GM18520 (cell line): Measurements from ENCODE around the gene DENND6B.

ENCODE experiments used
- ATAC-seq: cut with Tn5 transposase; IDR thresholded peaks from one replicate; pipeline ENCODE4 v1.9.1; 2021; ENCODE audit not compliant: unreplicated experiment

Gene DENND6B

DNA sequence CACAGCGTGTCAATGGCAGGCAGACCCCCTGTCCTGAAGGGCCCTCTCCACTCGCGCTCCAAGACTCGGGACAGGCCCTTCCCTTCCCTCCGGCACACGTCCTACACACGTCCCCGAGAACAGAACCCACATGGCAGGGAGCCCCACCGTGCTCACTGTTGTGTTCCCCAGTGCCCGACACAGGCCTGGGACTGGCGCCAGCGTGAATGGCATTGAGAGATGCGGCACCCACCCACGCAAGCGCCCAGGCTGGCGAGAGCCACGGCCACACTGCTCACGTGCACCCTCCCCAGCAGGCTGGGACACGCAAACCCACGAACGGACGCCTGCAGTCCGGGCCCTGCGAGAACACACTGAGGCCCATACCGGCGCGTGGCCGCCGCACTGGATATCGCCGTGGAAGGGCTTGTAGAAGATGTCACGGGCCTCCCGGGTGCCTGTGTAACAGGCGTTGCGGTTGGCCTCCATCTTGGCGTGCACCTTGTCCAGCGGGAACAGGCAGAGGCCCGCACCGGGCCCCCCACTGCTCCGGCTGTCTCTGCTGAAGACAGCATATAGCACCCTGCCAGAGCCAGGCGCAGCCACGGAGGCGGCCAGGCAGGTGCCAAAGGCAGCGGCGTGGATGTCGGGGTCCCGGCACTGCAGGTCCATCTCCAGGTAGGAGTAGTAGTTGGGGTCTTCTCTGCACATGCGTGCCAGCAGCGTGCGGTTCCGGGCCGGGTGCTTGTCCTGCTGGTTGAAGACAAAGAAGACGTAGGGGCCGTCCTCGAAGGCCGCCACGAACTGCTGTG is 37.5 kb downstream of the DENND6B start:
- ATAC-seq, result no peak

- ATAC-seq, result no peak
These were observed 39.1 kb downstream of the DENND6B start for GRCh38 chr22:50287731-50288130.

DNA sequence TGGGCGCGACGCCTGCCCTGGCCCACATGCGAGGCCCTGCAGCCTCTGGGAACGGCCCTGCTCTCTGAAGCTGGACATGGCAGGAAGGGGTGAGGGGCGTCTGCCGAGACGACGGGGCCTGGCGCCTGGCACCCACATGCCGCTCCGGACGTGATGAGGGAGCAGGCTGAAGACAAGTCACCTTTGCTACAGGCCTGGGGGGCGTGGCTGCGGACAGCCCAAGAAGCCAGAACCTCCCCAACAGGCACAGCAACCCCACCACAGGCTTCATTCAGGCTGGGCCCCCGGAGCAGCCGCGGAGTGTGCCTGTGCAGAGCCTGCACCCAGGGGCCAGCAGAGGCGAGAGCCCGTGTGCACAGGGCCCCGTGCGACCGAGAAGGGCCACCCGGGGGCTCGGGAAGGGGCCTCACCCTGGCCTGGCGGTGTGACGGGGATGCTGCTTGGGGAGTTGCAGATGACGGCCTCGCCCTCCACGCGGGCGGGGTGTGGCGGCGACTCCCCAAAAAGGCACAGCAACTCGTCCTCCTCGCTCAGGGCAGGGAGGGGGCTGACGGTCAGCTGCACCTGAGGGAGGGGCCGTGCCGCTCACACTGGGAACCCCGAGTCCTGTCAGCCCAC is 40.0 kb downstream of the DENND6B start:
- no peak for ATAC-seq

DNA sequence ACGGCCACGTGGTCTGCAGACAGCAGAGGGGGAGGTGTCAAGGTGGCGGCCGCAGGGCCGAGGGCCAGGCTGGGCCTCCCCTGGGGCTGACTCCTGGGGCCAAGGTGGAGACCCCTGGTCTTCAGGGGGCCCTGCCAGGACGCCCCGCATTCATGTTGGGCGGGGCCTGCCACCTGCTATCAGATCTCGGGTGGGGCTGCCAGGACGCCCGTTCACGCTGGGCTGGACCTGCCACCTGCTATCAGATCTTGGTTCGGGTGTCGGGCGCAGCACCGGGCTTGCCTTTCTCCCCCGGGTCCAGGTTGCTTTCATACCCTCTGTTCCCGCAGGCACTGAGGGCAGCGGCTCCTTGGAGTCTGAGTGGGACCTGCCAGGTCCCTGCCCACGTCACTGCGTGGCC is 40.5 kb downstream of the DENND6B start:
- no peak for ATAC-seq

DNA sequence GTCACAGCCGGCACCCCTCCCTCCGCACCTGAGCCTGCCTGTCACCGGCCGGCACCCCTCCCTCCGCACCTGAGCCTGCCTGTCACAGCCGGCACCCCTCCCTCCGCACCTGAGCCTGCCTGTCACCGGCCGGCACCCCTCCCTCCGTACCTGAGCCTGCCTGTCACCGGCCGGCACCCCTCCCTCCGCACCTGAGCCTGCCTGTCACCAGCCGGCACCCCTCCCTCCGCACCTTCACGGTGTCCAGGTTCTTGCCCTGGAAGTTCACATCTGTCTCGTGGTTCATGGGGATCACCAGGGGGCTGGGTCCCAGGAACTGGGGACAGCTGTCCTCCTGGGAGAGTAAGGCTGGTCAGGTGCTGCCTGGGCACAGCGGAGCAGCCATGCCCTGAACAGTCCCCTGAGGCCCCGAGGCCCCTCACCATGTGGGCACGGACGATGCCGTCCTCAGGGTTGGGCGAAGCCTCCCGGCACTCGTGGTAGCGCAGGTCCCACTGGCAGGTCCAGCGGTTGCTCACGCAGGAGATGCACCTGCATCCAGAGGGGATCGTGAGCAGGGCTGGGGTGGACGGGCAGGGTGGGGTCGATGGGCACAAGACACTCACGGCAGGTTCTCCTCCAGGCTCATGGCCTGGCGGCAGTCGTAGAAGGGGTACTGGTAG is 41.1 kb downstream of the DENND6B start:
- ATAC-seq, result no peak

DNA sequence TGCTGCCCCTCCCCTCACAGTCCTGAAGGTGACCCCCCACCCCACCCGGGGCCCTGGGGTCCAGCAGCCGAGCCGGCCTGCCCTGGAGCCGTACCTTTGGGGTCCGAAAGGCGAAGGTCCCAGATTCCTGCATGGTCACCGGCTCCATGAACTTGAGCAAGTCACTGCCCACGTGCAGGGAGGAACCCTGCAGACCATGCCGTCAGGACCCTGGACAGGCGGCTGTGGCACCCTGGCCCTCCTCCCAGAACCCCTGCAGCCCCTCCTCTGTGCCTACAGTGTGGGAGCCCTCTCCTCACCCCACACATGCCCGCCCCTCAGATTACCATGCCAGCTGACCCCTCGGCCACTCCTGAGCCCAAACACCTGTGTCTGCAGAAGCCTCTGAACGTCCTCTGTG is 42.3 kb downstream of the DENND6B start:
- no peak for ATAC-seq

DNA sequence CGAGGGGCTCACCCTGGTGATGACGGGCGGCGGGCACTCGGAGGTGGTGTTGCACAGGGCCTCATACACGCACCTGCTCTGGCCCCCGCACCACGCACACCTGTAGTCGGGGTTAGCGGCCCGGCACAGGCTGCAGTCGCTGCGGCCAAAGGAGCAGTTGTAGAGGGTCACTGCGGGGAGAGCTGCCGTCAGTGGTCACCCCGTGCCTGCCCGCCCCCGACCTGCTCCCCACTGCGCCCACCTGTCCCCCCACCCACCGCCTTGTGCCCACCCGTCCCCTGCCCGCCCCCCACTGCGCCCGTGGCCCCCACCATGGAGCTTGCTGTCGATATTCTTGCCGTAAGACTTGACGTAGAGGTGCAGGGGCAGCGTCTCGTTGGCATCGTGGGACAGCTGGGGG is 43.0 kb downstream of the DENND6B start:
- no peak for ATAC-seq

- ATAC-seq, result no peak
These were observed 44.3 kb downstream of the DENND6B start for GRCh38 chr22:50282361-50283155.

- no peak for ATAC-seq
These were observed 44.9 kb downstream of the DENND6B start for GRCh38 chr22:50281957-50282356.

DNA sequence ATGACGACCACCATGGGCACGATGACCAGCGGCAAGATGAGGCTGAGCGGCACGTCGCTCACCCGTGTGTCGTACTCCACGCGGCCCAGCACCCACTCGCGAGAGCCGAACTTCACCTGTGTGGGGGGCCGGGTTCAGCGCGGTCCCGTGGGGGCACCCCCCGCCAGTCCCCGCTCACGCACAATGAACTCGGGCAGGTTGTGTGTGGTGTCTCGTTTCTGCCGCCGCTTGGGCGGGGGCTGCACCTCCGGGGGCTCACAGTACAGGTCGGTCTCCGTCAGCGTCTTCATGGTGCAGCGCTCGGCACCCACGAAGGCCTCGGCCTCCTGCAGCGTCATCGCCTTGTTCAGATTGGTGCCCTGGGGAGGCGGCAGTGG is 45.4 kb downstream of the DENND6B start:
- no peak for ATAC-seq

DNA sequence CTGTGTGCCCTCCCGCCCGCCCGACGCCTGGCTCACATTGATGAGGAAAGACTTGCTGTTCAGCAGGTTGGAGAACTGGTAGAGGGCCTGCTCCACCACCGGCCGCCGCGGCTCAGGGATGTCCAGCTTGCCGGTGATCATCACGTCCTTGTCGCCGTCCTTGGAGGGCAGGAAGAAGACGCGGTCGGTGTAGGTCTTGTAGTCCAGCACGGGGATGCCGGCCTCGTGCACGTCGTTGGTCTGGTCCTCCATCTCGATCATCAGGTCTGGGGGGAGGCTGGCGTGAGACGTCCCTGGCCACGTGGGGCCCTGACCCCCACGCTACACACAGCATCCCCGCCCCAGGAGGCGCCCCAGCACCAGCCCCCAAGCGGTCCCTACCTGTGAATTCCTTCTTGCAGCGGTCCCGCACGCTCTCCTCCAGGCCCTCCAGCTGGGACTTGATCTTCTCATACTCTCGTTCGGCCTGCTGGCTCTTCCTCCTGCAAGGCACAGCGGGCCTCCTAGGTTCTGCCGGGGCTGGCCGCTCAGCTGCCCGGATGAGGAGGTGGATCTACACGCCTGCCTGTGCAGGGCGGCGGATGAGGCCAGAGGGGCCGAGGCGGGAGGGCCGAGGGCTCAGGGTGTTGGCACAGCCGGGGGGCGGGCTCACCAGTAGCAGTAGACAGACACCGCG is 46.0 kb downstream of the DENND6B start:
- ATAC-seq, result no peak

DNA sequence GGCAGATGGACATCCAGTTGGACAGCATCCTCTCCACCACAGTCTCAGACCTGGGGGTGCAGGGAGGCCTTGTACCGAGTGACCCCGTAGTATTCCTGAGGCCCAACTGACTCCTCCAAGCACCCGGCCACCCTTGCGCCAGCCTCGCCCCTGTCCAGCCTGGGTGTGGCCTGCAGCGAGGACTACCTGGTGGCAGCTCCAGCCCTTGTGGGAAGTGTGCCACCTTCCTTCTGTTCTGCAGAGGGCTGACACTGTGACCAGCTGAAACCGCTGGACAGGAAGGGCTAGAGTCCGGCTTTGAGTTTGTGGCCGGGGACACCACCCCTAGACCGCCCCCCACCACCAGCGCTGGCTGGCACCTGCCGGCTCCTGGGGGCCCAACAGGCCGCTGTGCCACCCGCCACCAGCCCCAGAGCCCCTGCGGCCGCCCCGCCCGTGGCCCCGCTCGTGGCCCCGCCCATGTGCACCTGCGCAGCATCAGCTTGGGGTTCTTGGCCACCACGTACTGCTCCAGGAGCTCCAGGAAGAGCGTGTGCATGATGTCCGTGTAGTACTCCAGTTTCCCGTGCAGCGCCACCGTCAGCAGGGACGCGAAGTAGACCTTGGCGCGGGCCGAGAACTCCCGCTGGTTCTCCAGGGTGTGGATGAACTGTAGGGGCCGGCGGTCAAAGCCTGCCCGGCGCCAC is 46.6 kb downstream of the DENND6B start:
- no peak for ATAC-seq

- ATAC-seq, result no peak
These were observed 47.7 kb downstream of the DENND6B start for GRCh38 chr22:50278956-50279619.

DNA sequence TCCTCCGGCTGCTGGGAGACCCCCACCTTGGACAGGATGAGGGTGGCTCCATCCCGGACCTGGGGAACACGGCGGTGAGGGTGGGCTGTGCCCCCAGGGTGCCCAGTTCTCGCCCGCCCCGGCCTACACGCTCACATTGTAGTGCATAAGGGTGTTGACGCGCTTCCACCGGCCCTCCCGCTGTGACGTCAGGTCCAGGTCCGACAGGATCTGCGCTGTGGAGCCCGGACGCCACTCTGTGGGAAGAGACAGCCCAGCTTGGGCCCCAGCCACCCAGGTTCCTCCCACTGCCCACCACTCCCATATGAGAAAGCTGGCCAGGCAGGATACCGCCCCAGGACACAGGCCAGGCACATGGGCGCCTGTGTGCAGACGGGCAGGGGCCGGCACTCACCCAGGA is 48.4 kb downstream of the DENND6B start:
- ATAC-seq, result no peak

- no peak for ATAC-seq
These were observed 49.1 kb downstream of the DENND6B start for GRCh38 chr22:50277761-50278160.

DNA sequence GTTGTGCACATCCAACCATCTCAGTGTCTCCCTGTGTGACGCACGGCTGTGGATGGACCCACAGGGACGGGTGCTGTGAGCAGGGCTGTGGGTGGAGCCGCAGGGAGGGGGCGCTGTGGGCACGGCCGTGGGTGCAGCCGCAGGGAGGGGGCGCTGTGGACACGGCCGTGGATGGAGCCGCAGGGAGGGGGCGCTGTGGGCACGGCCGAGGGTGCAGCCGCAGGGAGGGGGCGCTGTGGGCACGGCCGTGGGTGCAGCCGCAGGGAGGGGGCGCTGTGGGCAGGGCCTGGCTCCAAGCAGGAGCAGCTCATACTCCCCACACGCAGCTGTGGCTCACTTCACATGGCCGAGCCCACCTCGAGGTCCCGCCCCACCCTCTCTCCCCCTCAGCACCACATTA is 50.7 kb downstream of the DENND6B start:
- ATAC-seq, result peak; percentile 47

DNA sequence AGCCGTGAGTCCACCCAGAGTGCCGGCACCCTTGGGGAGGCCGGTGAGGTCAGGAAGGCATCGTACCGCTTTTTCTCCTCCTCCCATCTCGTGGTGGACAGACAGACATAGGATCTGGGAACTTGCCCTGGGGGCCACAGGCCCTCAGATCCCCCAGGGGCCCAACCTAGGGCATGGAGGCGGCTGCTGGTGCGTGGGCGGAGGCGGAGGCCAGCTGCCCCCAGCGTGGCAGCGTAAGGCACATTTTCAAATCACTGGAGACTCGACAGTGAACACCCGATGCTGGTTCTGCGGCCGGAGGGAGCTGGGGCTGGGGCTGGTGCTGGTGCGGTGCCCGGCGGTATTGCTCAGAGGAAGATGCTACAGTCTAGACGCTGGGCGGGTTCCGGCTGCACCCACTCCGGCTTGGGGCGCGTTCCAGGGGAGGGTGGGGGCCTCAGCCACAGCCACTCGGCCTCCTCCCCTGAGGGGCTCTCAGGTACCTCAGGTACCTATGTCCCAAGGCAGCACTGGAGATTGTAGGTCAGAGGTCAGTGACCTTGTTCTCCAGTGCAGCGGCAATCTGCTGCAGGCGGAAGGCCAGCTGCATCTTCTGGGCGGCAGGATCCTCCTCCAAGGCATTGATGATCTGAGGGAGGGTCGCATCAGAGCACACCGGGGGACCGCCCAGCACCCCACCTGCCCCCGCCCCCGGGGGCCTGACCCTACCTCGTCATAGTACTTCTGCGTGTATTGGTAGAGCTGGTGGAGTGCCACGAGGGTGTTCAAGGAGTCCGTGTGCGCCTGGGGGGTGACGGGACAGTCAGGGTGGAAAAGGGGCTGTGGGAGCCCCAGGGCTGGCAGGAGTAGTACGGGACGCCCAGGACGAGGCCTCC is 51.4 kb downstream of the DENND6B start:
- ATAC-seq, result no peak

DNA sequence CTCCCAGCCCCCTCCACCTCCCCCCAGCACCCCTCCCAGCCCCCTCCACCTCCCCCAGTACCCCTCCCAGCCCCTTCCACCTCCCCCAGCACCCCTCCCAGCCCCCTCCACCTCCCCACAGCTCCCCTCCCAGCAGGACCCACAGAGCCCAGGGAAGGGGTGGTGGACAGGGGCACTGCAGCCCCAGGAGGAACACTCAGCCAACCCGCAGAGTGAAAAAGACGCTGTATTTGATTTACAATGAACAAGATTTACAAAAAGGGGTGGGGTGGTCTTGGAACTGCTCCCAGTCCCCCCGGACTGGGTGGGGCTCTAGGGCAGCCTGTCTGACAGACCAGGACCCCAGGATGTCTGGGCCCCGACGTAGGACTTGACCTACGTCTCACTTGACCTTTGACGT is 52.0 kb downstream of the DENND6B start:
- ATAC-seq, result no peak

GRCh38 chr22:50274311-50274710 is 52.5 kb downstream of the DENND6B start:
- ATAC-seq, result no peak
